ENCODE data around the gene TACC2.

GRCh38 chr10:122171302-122172075, 182.5 kb downstream of the TACC2 start:
- no peak for TF ChIP-seq EZH2 (IDR thresholded peaks at IDR 0.05; ENCODE audit: insufficient read depth, low read length)
- TF ChIP-seq, protein P1, sequence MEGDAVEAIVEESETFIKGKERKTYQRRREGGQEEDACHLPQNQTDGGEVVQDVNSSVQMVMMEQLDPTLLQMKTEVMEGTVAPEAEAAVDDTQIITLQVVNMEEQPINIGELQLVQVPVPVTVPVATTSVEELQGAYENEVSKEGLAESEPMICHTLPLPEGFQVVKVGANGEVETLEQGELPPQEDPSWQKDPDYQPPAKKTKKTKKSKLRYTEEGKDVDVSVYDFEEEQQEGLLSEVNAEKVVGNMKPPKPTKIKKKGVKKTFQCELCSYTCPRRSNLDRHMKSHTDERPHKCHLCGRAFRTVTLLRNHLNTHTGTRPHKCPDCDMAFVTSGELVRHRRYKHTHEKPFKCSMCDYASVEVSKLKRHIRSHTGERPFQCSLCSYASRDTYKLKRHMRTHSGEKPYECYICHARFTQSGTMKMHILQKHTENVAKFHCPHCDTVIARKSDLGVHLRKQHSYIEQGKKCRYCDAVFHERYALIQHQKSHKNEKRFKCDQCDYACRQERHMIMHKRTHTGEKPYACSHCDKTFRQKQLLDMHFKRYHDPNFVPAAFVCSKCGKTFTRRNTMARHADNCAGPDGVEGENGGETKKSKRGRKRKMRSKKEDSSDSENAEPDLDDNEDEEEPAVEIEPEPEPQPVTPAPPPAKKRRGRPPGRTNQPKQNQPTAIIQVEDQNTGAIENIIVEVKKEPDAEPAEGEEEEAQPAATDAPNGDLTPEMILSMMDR (IDR thresholded peaks at IDR 0.05; ENCODE audit: insufficient read depth, low read depth, low read length): no peak

Data from astrocyte (in vitro differentiated cells and primary cell).